Measurements from ENCODE around the gene TMPRSS9. TPM values are rescaled to one million over a fixed set of nuclear protein-coding genes. Genes with fewer than 3 reads are reported as not detected.

The TMPRSS9 gene
- polyA plus RNA-seq, 1 donor (not counting 4 experiments of a cell fraction or from before 2014, with no cell fraction given) = not detected

DNA sequence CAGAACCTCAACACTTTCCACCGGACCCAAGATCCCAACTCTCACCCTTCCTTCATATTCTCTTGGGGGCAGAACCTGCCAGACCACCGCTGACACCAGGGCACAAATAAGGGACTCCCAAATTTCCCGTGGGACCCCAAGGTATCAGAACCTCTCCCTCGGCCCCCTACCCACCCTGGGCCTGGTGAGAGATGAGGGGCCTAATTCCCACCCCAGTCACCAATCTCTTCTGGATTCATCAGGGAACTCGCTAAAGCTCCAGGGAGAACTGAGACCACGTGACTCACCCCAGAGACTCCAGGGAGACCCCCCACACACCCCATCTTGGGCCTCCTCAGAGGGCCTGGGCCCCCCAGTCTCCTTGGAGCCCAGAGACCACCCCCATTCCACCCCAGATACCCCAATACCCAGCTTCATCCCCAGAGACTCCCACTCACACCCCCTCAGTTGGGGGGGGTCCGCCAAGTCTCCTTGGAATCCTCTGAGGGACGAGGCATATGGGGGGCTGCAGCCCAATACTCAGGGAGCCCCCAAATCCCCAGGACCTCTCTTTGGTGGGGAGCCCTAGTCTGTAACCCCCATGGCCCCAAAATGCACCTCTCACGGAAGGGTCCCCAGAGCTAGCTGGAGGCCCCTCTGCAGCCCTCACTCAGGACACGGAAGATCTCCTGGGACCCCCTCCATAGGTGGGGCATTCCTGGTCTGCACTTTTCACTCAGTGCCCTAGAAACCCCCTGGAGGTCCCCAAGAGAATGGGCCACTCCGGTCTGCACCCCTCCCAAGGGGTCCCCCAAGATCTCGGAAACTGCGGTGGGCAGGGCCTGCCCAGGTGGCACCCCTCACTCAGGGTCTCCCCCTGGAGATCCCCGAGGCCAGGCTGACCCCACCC, 95.1 kb downstream of the TMPRSS9 start:
- peaks cover 0 to 5% of the 10 kb centered on the region in 2 experiments for H3K36me3 ChIP-seq (ENCODE audit: control insufficient read depth in 2 of 2, extremely low read depth in 1 of 2, insufficient read depth in 2 of 2, low read length in 2 of 2)
- peaks cover 63% of the 10 kb centered on the region for H3K79me2 ChIP-seq (ENCODE audit: control insufficient read depth, insufficient read depth, low read length)
- H3K9me1 ChIP-seq (ENCODE audit: control insufficient read depth, extremely low read depth, insufficient read depth, low read length) = no peaks in the 10 kb centered on the region
- H3K4me1 ChIP-seq (ENCODE audit: control insufficient read depth, extremely low read depth, insufficient read depth, low read length) = peaks cover 10% of the 10 kb centered on the region
- DNase-seq (ENCODE audit: low read depth, low spot score) (no peak), FAIRE-seq (no peak)
- H3K9me3 ChIP-seq (ENCODE audit: control insufficient read depth, low read depth, low read length) = no peaks in the 10 kb centered on the region
- H3K4me3 ChIP-seq (ENCODE audit: control insufficient read depth in 2 of 3, extremely low read depth in 1 of 3, insufficient read depth in 2 of 3, low read depth in 1 of 3, low read length in 3 of 3) = peak overlapping the region; percentile 79 to 98 (median 91)
- no peak for TF ChIP-seq CTCF (optimal IDR thresholded peaks at IDR 0.05 in 1 of 3, IDR thresholded peaks at IDR 0.05 in 1 of 3, conservative IDR thresholded peaks at IDR 0.05 in 1 of 3; ENCODE audit: extremely low read depth in 1 of 3, insufficient read depth in 2 of 3, low read length in 3 of 3)
- TF ChIP-seq EZH2 (IDR thresholded peaks at IDR 0.05; ENCODE audit: low read length) = no peak
- H4K20me1 ChIP-seq (ENCODE audit: control insufficient read depth, extremely low read depth, insufficient read depth, low read length) = peaks cover 6% of the 10 kb centered on the region
- peak overlapping the region; percentile 66 for H3K27ac ChIP-seq (ENCODE audit: control insufficient read depth, insufficient read depth, low read length)
- dilution Hi-C loops (cut with MboI; ENCODE audit: extremely low pct_ligation_motif_present, low sequenced_read_pairs) = no loop called here
- H2AFZ ChIP-seq (ENCODE audit: control insufficient read depth, low read length) = no peak overlapping the region
- H3K9ac ChIP-seq (ENCODE audit: control insufficient read depth, extremely low read depth, insufficient read depth, low read length) = peak overlapping the region; percentile 86
- peak overlapping the region; percentile 88 for H3K4me2 ChIP-seq (ENCODE audit: control insufficient read depth, extremely low read depth, insufficient read depth, low read depth, low read length)
- H3K27me3 ChIP-seq (ENCODE audit: control insufficient read depth, extremely low read depth, insufficient read depth, low read length) = no peaks in the 10 kb centered on the region

DNA sequence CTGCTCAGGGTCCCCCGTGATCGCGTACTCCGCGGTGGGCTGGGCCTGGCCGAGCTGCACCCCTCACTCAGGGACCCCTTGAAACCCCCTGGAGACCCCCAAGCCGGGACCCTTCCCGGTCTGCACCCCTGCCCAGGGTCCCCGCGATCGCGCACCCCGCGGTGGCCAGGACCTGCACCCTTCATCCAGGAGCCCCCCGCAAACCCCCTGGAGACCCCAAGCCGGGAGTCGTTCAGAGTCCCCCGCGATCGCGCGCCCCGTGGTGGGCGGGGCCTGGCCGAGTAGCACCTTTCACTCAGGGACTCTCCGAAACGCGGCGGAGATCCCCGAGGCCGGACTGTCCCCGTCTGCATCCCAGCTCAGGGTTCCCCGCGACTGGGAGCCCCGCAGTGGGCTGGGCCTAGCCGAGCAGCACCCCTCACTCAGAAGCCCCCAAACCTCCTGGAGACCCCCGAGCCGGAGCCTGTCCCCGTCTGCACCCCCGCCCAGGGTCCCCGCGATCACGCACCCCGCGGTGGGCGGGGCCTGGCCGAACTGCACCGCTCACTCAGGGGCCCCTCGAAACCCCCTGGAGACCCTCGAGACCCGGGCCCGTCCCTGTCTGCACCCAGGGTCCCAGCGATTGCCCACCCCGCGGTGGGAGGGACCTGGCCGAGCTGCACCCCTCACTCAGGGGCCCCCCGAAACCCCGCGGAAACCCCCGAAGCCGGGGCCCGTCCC, 95.9 kb downstream of the TMPRSS9 start:
- dilution Hi-C loops (cut with MboI; ENCODE audit: extremely low pct_ligation_motif_present, low sequenced_read_pairs) = no loop called here
- peak overlapping the region; percentile 79 to 98 (median 91) for H3K4me3 ChIP-seq (ENCODE audit: control insufficient read depth in 2 of 3, extremely low read depth in 1 of 3, insufficient read depth in 2 of 3, low read depth in 1 of 3, low read length in 3 of 3)
- H3K4me2 ChIP-seq (ENCODE audit: control insufficient read depth, extremely low read depth, insufficient read depth, low read depth, low read length) = peak overlapping the region; percentile 88
- H3K9me3 ChIP-seq (ENCODE audit: control insufficient read depth, low read depth, low read length) = no peaks in the 10 kb centered on the region
- no peak overlapping the region for H2AFZ ChIP-seq (ENCODE audit: control insufficient read depth, low read length)
- H3K27me3 ChIP-seq (ENCODE audit: control insufficient read depth, extremely low read depth, insufficient read depth, low read length) = no peaks in the 10 kb centered on the region
- peak overlapping the region; percentile 86 for H3K9ac ChIP-seq (ENCODE audit: control insufficient read depth, extremely low read depth, insufficient read depth, low read length)
- H3K79me2 ChIP-seq (ENCODE audit: control insufficient read depth, insufficient read depth, low read length) = peaks cover 55% of the 10 kb centered on the region
- FAIRE-seq (no peak), DNase-seq (ENCODE audit: low read depth, low spot score) (no peak)
- TF ChIP-seq EZH2 (IDR thresholded peaks at IDR 0.05; ENCODE audit: low read length) = no peak
- TF ChIP-seq CTCF (optimal IDR thresholded peaks at IDR 0.05 in 1 of 3, IDR thresholded peaks at IDR 0.05 in 1 of 3, conservative IDR thresholded peaks at IDR 0.05 in 1 of 3; ENCODE audit: extremely low read depth in 1 of 3, insufficient read depth in 2 of 3, low read length in 3 of 3) = no peak
- H3K9me1 ChIP-seq (ENCODE audit: control insufficient read depth, extremely low read depth, insufficient read depth, low read length) = no peaks in the 10 kb centered on the region
- H3K36me3 ChIP-seq (ENCODE audit: control insufficient read depth in 2 of 2, extremely low read depth in 1 of 2, insufficient read depth in 2 of 2, low read length in 2 of 2) = peaks cover 0 to 3% of the 10 kb centered on the region in 2 experiments
- H4K20me1 ChIP-seq (ENCODE audit: control insufficient read depth, extremely low read depth, insufficient read depth, low read length) = peaks cover 6% of the 10 kb centered on the region
- peak overlapping the region; percentile 66 for H3K27ac ChIP-seq (ENCODE audit: control insufficient read depth, insufficient read depth, low read length)
- H3K4me1 ChIP-seq (ENCODE audit: control insufficient read depth, extremely low read depth, insufficient read depth, low read length) = peaks cover 10% of the 10 kb centered on the region
